Smooth muscle cell (in vitro differentiated cells): ENCODE measurements around the gene CDH18. TPM values are rescaled to one million over a fixed set of nuclear protein-coding genes. Genes with fewer than 3 reads are reported as not detected.
A peak's percentile ranks its signal among the peaks of the same experiment; 100 is the strongest.

Experiments
- DNase-seq: peaks from one replicate; lab custom pipeline; 2025; ENCODE audit not compliant: unreplicated experiment; lab: John Stamatoyannopoulos, UW
- H2AFZ ChIP-seq: fragments of 200-600 bp; sonication (generic); 2 replicates; pipeline ENCODE4 v1.6.0; 2016; ENCODE audit warnings: antibody characterized with exemption, low read depth, mild to moderate bottlenecking
- H3F3A ChIP-seq: fragments of 200-600 bp; sonication (generic); 2 replicates; pipeline ENCODE4 v1.6.0; 2017; ENCODE audit warnings: antibody characterized with exemption, low read depth
- H3K27ac ChIP-seq: fragments of 200-600 bp; sonication (generic); 2 replicates; pipeline ENCODE4 v1.5.1; 2016; ENCODE audit warnings: low read depth, mild to moderate bottlenecking
- H3K27me3 ChIP-seq: fragments of 200-600 bp; sonication (generic); 2 replicates; pipeline ENCODE4 v1.6.1; 2016; ENCODE audit warnings: low read depth, mild to moderate bottlenecking
- H3K36me3 ChIP-seq: fragments of 200-600 bp; sonication (generic); 2 replicates; pipeline ENCODE4 v1.5.1; 2016; ENCODE audit warnings: low read depth
- H3K4me1 ChIP-seq: fragments of 200-600 bp; sonication (generic); 2 replicates; pipeline ENCODE4 v1.5.1; 2016; ENCODE audit warnings: low read depth
- H3K4me2 ChIP-seq: fragments of 200-600 bp; sonication (generic); 2 replicates; pipeline ENCODE4 v1.6.0; 2016; ENCODE audit warnings: mild to moderate bottlenecking
- H3K4me3 ChIP-seq: fragments of 200-600 bp; sonication (generic); 2 replicates; pipeline ENCODE4 v1.5.1; 2016; ENCODE audit warnings: mild to moderate bottlenecking
- H3K79me2 ChIP-seq: fragments of 200-600 bp; sonication (generic); 2 replicates; pipeline ENCODE4 v1.6.0; 2016; ENCODE audit warnings: low read depth, mild to moderate bottlenecking
- H3K9ac ChIP-seq: fragments of 200-600 bp; sonication (generic); 2 replicates; pipeline ENCODE4 v1.6.0; 2016; ENCODE audit warnings: low read depth
- H3K9me3 ChIP-seq: fragments of 200-600 bp; sonication (generic); replicated peaks from 2 replicates; pipeline ENCODE4 v1.5.1; 2016; ENCODE audit warnings: low read depth
- H4K20me1 ChIP-seq: fragments of 200-600 bp; sonication (generic); 2 replicates; pipeline ENCODE4 v1.6.0; 2016; ENCODE audit warnings: low read depth
- CTCF ChIP-seq: fragments of 200-600 bp; sonication (generic); IDR thresholded peaks from 2 replicates; pipeline ENCODE4 v1.5.1; 2017; ENCODE audit warnings: borderline replicate concordance, mild to moderate bottlenecking, antibody characterized with exemption; ENCODE audit not compliant: insufficient read depth, poor library complexity, severe bottlenecking
- WGBS: methylation state at CpG from one replicate; pipeline ENCODE4 v1.1.7; 2016; ENCODE audit warnings: low lambda C conversion rate; 5-methylcytosine and 5-hydroxymethylcytosine counted together
- polyA plus RNA-seq: library from polyadenylated mRNA; unstranded; fragments of >200 nt; fragmentation: Nextera tagmentation; extraction: Ambion mirVana; gene quantifications from 2 replicates; pipeline ENCODE4 v1.2.1, GENCODE V29; 2016
- total RNA-seq: library from RNA; depleted of rRNA; stranded (reverse); fragments of >200 nt; gene quantifications from 2 replicates; pipeline ENCODE4 v1.2.3, GENCODE V29; 2014

CDH18 gene
- total and polyA plus RNA-seq, 2 experiments from 2014 or later: 0.13 TPM; not detected in 1

DNA sequence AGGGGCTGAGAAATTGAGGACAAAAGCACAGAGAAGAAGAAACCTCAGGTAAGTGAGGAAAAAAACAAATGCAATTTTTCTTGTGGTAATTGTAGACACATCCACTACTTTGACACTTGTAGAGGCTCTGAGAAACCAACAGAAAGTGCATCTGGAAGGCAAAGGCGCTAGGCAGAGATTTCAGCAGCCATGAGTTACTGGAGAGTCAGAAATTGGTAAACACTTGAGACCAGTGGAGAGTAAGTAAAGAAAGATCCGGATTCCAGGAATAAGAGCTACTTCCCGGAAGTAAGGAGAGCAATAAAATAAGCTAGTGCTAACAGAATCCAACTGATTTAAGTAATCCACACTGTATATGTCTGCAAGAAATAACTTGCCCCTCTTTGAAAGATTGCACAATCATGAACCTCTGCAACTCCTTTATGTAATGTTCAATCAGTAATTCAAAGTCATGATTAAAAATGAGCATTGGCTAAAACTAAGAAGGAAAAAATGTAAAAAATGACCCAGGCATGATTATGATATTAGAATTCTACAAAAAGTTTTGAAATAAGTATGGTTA lies 382.1 kb downstream of the CDH18 start:
- Histone ChIP-seq H4K20me1 (no peaks in the 10 kb centered on the region), H3K9ac (no peak overlapping the region), H3K4me1 (no peaks in the 10 kb centered on the region), H3F3A (no peaks in the 10 kb centered on the region), H3K27ac (no peak overlapping the region), H2AFZ (peak overlapping the region; percentile 38), H3K4me2 (no peak overlapping the region), H3K9me3 (no peaks in the 10 kb centered on the region), H3K36me3 (no peaks in the 10 kb centered on the region), H3K79me2 (no peaks in the 10 kb centered on the region), H3K4me3 (no peak overlapping the region), H3K27me3 (no peaks in the 10 kb centered on the region)
- TF ChIP-seq CTCF: no peak
- WGBS: 88% methylated on average over 3 of the region's 3 CpGs
- DNase-seq: no peak

DNA sequence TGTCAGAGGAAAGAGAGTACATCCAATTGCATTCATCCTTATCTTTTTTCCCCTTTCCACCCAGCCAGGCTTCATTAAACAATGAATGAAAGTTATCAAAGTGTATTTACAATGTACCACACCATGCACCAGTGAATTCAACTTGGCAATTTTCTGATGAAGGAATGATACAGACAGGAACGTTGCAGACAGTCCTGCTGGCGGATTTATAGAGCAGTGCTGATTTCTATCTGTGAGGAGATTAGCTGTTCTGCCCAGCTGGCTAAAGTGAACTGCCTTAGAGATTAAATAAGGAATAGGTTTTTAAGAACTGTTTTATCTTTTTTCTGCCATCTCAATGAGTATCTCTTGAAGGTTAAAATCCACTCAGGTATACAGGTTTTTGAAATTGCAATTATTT lies 403.9 kb downstream of the CDH18 start:
- Histone ChIP-seq H3F3A (no peaks in the 10 kb centered on the region), H3K4me1 (no peaks in the 10 kb centered on the region), H3K27ac (no peak overlapping the region), H2AFZ (no peak overlapping the region), H3K4me3 (no peak overlapping the region), H3K9me3 (no peaks in the 10 kb centered on the region), H3K27me3 (no peaks in the 10 kb centered on the region), H3K9ac (no peak overlapping the region), H4K20me1 (no peaks in the 10 kb centered on the region), H3K4me2 (no peak overlapping the region), H3K36me3 (no peaks in the 10 kb centered on the region), H3K79me2 (no peaks in the 10 kb centered on the region)
- 12% methylated on average over 2 of the region's 2 CpGs for WGBS
- no peak for TF ChIP-seq CTCF
- no peak for DNase-seq

DNA sequence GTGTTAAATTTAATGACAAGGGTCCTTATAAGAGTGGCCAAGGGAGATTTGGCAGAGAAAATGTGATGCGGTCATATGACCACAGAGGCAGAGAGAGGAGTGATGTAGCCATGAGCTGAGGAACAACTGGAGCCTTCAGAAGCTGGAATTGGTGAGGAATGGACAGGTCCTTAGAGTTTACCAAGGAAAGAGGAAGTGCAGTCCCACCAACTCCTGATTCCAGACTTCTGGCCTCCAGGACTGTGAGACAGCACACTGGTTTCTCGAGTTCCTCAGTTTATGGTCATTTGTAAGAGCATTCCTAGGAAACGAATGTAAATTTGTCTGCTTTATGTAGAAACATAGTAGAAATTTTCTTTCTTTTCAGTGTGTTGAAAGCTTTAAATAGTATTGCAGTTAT lies 410.1 kb downstream of the CDH18 start:
- Histone ChIP-seq H2AFZ (peak overlapping the region; percentile 50), H3K9ac (no peak overlapping the region), H4K20me1 (no peaks in the 10 kb centered on the region), H3F3A (no peaks in the 10 kb centered on the region), H3K36me3 (no peaks in the 10 kb centered on the region), H3K4me3 (no peak overlapping the region), H3K27ac (no peak overlapping the region), H3K9me3 (no peaks in the 10 kb centered on the region), H3K79me2 (no peaks in the 10 kb centered on the region), H3K27me3 (no peaks in the 10 kb centered on the region), H3K4me2 (no peak overlapping the region), H3K4me1 (no peaks in the 10 kb centered on the region)
- DNase-seq: no peak
- WGBS: 57% methylated on average over 3 of the region's 3 CpGs
- no peak for TF ChIP-seq CTCF

GRCh38 chr5:19568004-19568403 lies 420.0 kb downstream of the CDH18 start:
- H3K9ac ChIP-seq: no peak overlapping the region
- H3K36me3 ChIP-seq: no peaks in the 10 kb centered on the region
- no peaks in the 10 kb centered on the region for H3K27me3 ChIP-seq
- no peak for TF ChIP-seq CTCF
- H3K4me1 ChIP-seq: no peaks in the 10 kb centered on the region
- no peaks in the 10 kb centered on the region for H3F3A ChIP-seq
- WGBS: 79% methylated on average over 2 of the region's 2 CpGs
- H2AFZ ChIP-seq: no peak overlapping the region
- no peak overlapping the region for H3K4me3 ChIP-seq
- H3K27ac ChIP-seq: no peak overlapping the region
- DNase-seq: no peak
- H3K9me3 ChIP-seq: no peaks in the 10 kb centered on the region
- no peaks in the 10 kb centered on the region for H3K79me2 ChIP-seq
- no peaks in the 10 kb centered on the region for H4K20me1 ChIP-seq
- H3K4me2 ChIP-seq: no peak overlapping the region
